PC-9 (cell line): Measurements from ENCODE around the gene TSKS. TPM values are rescaled to one million over a fixed set of nuclear protein-coding genes. Genes with fewer than 3 reads are reported as not detected.

Experiments used
- BruUV-seq: library from RNA; stranded (reverse); fragments of 400-500 nt; replicated peaks from 2 replicates; lab custom pipeline; 2021; lab: Mats Ljungman, UMichigan
- CTCF ChIA-PET: fragments of 300-600 bp; sonication (Branson Sonifier 250); formaldehyde crosslinking; loops from one replicate; lab custom pipeline; 2022; ENCODE audit warnings: antibody characterized with exemption; lab: Charles Lee
- POLR2A ChIA-PET: fragments of 300-600 bp; sonication (Branson Sonifier 250); formaldehyde crosslinking; loops from one replicate; lab custom pipeline; 2022; ENCODE audit warnings: antibody characterized with exemption; ENCODE audit not compliant: unreplicated experiment; lab: Charles Lee
- DNase-seq, 2 experiments: peaks; one replicate each; pipeline versions ENCODE4 v3.0.0 to v3.0.0-alpha.2; 2015 to 2022; ENCODE audit warnings: mixed read lengths in 1 of 2
- H2AFZ ChIP-seq: fragments of 200-600 bp; sonication (generic); 2 replicates; pipeline ENCODE4 v1.8.1; 2017; ENCODE audit warnings: antibody characterized with exemption
- H3F3A ChIP-seq: fragments of 200-600 bp; sonication (generic); 2 replicates; pipeline ENCODE4 v1.8.1; 2017; ENCODE audit warnings: antibody characterized with exemption, mild to moderate bottlenecking, low read depth; ENCODE audit not compliant: insufficient read depth
- H3K27ac ChIP-seq: fragments of 200-600 bp; sonication (generic); 2 replicates; pipeline ENCODE4 v1.6.1; 2016; ENCODE audit warnings: mixed run types
- H3K27me3 ChIP-seq: fragments of 200-600 bp; sonication (generic); 2 replicates; pipeline ENCODE4 v1.6.1; 2016; ENCODE audit warnings: low read depth, mixed run types; ENCODE audit not compliant: insufficient read depth
- H3K36me3 ChIP-seq: fragments of 200-600 bp; sonication (generic); 2 replicates; pipeline ENCODE4 v1.6.1; 2016; ENCODE audit warnings: low read depth, mixed run types
- H3K4me1 ChIP-seq: fragments of 200-600 bp; sonication (generic); replicated peaks from 2 replicates; pipeline ENCODE4 v1.6.1; 2016; ENCODE audit warnings: mixed run types; ENCODE audit not compliant: insufficient read depth
- H3K4me2 ChIP-seq: fragments of 200-600 bp; sonication (generic); 2 replicates; pipeline ENCODE4 v1.6.1; 2017; ENCODE audit warnings: mixed run types
- H3K4me3 ChIP-seq: fragments of 200-600 bp; sonication (generic); 2 replicates; pipeline ENCODE4 v1.6.1; 2016; ENCODE audit warnings: mixed run types
- H3K79me2 ChIP-seq: fragments of 200-600 bp; sonication (generic); 2 replicates; pipeline ENCODE4 v1.6.1; 2017; ENCODE audit warnings: low read depth, mixed run types
- H3K9me2 ChIP-seq: fragments of 200-600 bp; sonication (generic); 2 replicates; pipeline ENCODE4 v1.8.1; 2017; ENCODE audit warnings: mild to moderate bottlenecking; ENCODE audit not compliant: insufficient read depth
- H3K9me3 ChIP-seq: fragments of 200-600 bp; sonication (generic); 2 replicates; pipeline ENCODE4 v1.8.1; 2016; ENCODE audit warnings: low read depth; ENCODE audit not compliant: insufficient read depth
- H4K20me1 ChIP-seq: fragments of 200-600 bp; sonication (generic); 2 replicates; pipeline ENCODE4 v1.8.1; 2017; ENCODE audit not compliant: insufficient read depth
- EZH2 ChIP-seq: fragments of 200-600 bp; sonication (generic); IDR thresholded peaks from 2 replicates; pipeline ENCODE4 v1.8.0; 2017; ENCODE audit warnings: antibody characterized with exemption, low read depth
- intact Hi-C: fragments of 100-400 bp; cut with micrococcal nuclease; formaldehyde crosslinking; loops from one replicate; pipeline ENCODE4 v1.10.0; 2022; ENCODE audit not compliant: unreplicated experiment
- total RNA-seq: library from RNA; stranded (reverse); gene quantifications from 2 replicates; pipeline ENCODE4 v1.2.3, GENCODE V29; 2021
- TF ChIP-seq, protein P1 (sequence below): fragments of 200-600 bp; sonication (generic); conservative IDR thresholded peaks from 2 replicates; pipeline ENCODE4 v1.6.1; 2017; ENCODE audit warnings: mixed run types, antibody characterized with exemption, mild to moderate bottlenecking, moderate library complexity

Gene TSKS
- total RNA-seq, 1 experiment from 2014 or later: not detected

DNA sequence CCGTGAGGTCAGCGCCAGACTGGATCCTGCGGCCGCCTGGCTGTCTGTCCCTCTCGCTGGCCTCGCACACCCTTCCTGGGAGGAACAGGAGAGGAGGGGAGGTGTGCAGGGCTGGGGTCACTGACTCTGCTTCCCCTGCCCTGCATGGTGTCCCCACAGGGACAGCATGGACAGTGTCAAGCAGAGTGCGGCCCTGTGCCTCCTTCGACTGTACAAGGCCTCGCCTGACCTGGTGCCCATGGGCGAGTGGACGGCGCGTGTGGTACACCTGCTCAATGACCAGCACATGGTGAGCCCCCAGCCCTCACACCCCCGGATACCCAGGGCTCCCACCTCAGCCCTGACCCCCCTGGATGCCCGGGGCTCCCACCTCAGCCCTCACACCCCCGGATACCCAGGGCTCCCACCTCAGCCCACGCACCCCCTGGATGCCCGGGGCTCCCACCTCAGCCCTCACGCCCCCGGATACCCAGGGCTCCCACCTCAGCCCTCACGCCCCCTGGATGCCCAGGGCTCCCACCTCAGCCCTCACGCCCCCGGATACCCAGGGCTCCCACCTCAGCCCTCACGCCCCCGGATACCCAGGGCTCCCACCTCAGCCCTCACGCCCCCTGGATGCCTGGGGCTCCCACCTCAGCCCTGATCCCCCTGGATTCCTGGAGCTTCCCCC lies 28.8 kb upstream of the TSKS start:
- peaks cover 5% of the 10 kb centered on the region for H4K20me1 ChIP-seq
- H2AFZ ChIP-seq: no peak overlapping the region
- no peaks in the 10 kb centered on the region for H3K79me2 ChIP-seq
- DNase-seq: no peak
- no peak overlapping the region for H3K4me3 ChIP-seq
- peaks cover 12% of the 10 kb centered on the region; the same call in 1 of the 2 replicates for H3F3A ChIP-seq
- CTCF ChIA-PET: no interaction called here
- no peak overlapping the region for H3K4me2 ChIP-seq
- POLR2A ChIA-PET: no interaction called here
- peaks cover 6% of the 10 kb centered on the region; the same call in 1 of the 2 replicates for H3K36me3 ChIP-seq
- H3K9me3 ChIP-seq: no peaks in the 10 kb centered on the region
- BruUV-seq: no TSS peak
- H3K27me3 ChIP-seq: no peaks in the 10 kb centered on the region
- H3K4me1 ChIP-seq: peaks cover 18% of the 10 kb centered on the region
- TF ChIP-seq EZH2: no peak
- TF ChIP-seq, protein P1, sequence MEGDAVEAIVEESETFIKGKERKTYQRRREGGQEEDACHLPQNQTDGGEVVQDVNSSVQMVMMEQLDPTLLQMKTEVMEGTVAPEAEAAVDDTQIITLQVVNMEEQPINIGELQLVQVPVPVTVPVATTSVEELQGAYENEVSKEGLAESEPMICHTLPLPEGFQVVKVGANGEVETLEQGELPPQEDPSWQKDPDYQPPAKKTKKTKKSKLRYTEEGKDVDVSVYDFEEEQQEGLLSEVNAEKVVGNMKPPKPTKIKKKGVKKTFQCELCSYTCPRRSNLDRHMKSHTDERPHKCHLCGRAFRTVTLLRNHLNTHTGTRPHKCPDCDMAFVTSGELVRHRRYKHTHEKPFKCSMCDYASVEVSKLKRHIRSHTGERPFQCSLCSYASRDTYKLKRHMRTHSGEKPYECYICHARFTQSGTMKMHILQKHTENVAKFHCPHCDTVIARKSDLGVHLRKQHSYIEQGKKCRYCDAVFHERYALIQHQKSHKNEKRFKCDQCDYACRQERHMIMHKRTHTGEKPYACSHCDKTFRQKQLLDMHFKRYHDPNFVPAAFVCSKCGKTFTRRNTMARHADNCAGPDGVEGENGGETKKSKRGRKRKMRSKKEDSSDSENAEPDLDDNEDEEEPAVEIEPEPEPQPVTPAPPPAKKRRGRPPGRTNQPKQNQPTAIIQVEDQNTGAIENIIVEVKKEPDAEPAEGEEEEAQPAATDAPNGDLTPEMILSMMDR: no peak
- H3K27ac ChIP-seq: no peak overlapping the region
- intact Hi-C loops: no loop called here
- H3K9me2 ChIP-seq: no peaks in the 10 kb centered on the region

DNA sequence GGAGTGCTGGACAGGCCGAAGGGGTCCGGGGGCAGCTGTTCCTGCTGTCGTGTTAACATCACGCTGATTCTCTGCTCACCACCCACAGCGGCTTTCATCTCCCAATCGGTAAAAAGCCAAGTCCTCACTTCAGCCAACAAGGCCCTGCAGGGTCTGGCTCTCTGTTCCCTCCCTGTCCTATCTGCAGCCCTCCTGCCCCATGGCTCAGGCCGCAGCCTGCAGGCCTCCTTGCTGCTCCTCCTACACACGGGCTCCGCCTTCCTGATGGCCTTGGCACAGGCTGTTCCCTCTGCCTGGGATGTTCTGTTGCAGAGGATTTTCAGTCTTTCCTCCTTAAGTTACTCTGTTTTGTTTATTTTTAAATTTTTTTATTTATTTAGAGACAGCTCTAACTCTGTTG lies 27.8 kb upstream of the TSKS start:
- Histone ChIP-seq H3K4me3 (no peak overlapping the region), H4K20me1 (peaks cover 5% of the 10 kb centered on the region), H3K27me3 (no peaks in the 10 kb centered on the region), H3K4me1 (peaks cover 18% of the 10 kb centered on the region), H2AFZ (no peak overlapping the region), H3K36me3 (peaks cover 6% of the 10 kb centered on the region; the same call in 1 of the 2 replicates), H3K9me2 (no peaks in the 10 kb centered on the region), H3F3A (peaks cover 12% of the 10 kb centered on the region; the same call in 1 of the 2 replicates), H3K79me2 (no peaks in the 10 kb centered on the region), H3K4me2 (no peak overlapping the region), H3K27ac (no peak overlapping the region), H3K9me3 (no peaks in the 10 kb centered on the region)
- TF ChIP-seq EZH2: no peak
- TF ChIP-seq, protein P1: no peak
- CTCF ChIA-PET: no interaction called here
- BruUV-seq: no TSS peak
- POLR2A ChIA-PET: no interaction called here
- DNase-seq: no peak
- intact Hi-C loops: no loop called here

DNA sequence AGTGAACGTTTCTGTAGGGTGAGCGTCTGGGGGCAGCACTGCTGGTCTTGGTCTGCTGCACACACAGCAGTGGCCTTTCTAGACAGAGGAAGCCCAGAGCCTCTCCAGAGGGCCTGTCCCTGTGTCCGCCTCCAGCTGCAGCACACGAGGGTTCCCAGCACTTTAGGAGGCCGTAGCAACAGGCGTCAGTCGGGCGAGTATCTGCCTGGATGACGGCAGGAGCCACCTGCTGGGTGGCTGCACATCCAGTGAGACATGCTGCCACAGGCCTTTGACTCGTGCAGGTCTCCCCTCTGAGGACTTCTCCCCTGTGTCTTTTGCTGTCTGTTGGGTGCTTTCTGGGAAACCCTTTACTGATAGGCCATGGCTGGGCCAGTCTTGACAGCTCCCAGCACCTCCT lies 25.8 kb upstream of the TSKS start:
- DNase-seq: no peak
- Histone ChIP-seq H3K4me2 (no peak overlapping the region), H3K27ac (no peak overlapping the region), H3K9me3 (no peaks in the 10 kb centered on the region), H3K4me3 (no peak overlapping the region), H3K79me2 (no peaks in the 10 kb centered on the region), H2AFZ (no peak overlapping the region), H3F3A (peaks cover 9% of the 10 kb centered on the region; the same call in 1 of the 2 replicates), H4K20me1 (peaks cover 5% of the 10 kb centered on the region), H3K4me1 (peaks cover 14% of the 10 kb centered on the region), H3K36me3 (0 out of 2 replicates have a peak, but pooled peaks cover 5% of the 10 kb centered on the region), H3K9me2 (no peaks in the 10 kb centered on the region), H3K27me3 (no peaks in the 10 kb centered on the region)
- ChIA-PET POLR2A (no interaction called here), CTCF (no interaction called here)
- intact Hi-C loops: no loop called here
- no peak for TF ChIP-seq EZH2
- TF ChIP-seq, protein P1: no peak
- BruUV-seq: no TSS peak
